Ovary (tissue), 9 donors: ENCODE results near the gene AP2A2. TPM values are rescaled to one million over a fixed set of nuclear protein-coding genes. Genes with fewer than 3 reads are reported as not detected.
A peak's percentile ranks its signal among the peaks of the same experiment; 100 is the strongest.

Experiments
- DNase-seq, 5 donors: peaks; one replicate each; pipeline ENCODE4 v3.0.0-alpha.2; 2019 to 2020
- H3K27ac ChIP-seq, 2 donors: fragments of 200-600 bp; one replicate each; pipeline versions ENCODE4 v1.5.1 to v1.8.0; 2019 to 2022
- H3K27me3 ChIP-seq: fragments of 200-600 bp; one replicate; pipeline ENCODE4 v1.8.0; 2022
- H3K36me3 ChIP-seq: fragments of 200-600 bp; sonication (generic); one replicate; pipeline ENCODE4 v1.5.1; 2019
- H3K4me1 ChIP-seq: one replicate; pipeline ENCODE4 v1.8.1; 2013; ENCODE audit warnings: mild to moderate bottlenecking, moderate library complexity; ENCODE audit not compliant: insufficient read depth
- H3K4me3 ChIP-seq: fragments of 200-600 bp; sonication (generic); one replicate; pipeline ENCODE4 v1.5.1; 2017
- H3K9me3 ChIP-seq, 2 donors: fragments of 200-600 bp in 1 of 2; sonication (generic) in 1 of 2; one replicate each; pipeline versions ENCODE4 v1.5.1 to v1.8.1; 2013 to 2019; ENCODE audit warnings: mild to moderate bottlenecking in 1 of 2, moderate library complexity in 1 of 2
- EP300 ChIP-seq: sonication (generic); formaldehyde crosslinking; IDR thresholded peaks from one replicate; pipeline ENCODE4 v1.6.1; 2017; ENCODE audit warnings: antibody characterized with exemption
- POLR2A ChIP-seq: fragments of 450-650 bp; IDR thresholded peaks from one replicate; pipeline ENCODE4 v1.6.1; 2017; ENCODE audit warnings: antibody characterized with exemption, mild to moderate bottlenecking, moderate library complexity
- WGBS, 3 donors: extraction: QIAGEN DNeasy Blood & Tissue Kit in 1 of 3; methylation state at CpG; one replicate each; pipeline versions ENCODE4 v1.1.5 to v1.1.7; 2013 to 2017; 5-methylcytosine and 5-hydroxymethylcytosine counted together
- intact Hi-C, 4 donors: fragments of 100-400 bp; cut with DNase I; formaldehyde crosslinking; loops; one replicate each; pipeline versions ENCODE4 v1.11.0 to v1.15.1; 2022 to 2023
- polyA plus RNA-seq, 2 donors: library from polyadenylated mRNA; stranded (reverse); fragments of 200-250 nt in 1 of 2; fragments of 350-450 nt in 1 of 2; fragmentation: Illumina TruSeq in 1 of 2; extraction: RNeasy Lipid Tissue Mini Kit (QIAGEN cat#74804) in 1 of 2; gene quantifications; one replicate each; pipeline ENCODE4 v1.2.3, GENCODE V29; 2013 to 2014
- total RNA-seq, 7 donors: library from RNA; depleted of rRNA in 2 of 7; stranded (reverse); fragments of >200 nt in 2 of 7; fragmentation: NEBNext Ultra II Directional in 3 of 7; extraction: Animal tissue kit (Norgen Biotek cat#: 25700) in 3 of 7; gene quantifications; one replicate each; pipeline versions ENCODE4 v1.1.0 to v1.2.4, GENCODE V29; 2016 to 2023
- TF ChIP-seq, protein P1 (sequence below), 3 donors: fragments of 450-650 bp in 2 of 3; fragments of 200-600 bp in 1 of 3; IDR thresholded peaks; one replicate each; pipeline versions ENCODE4 v1.5.1 to v1.8.0; 2016 to 2022; ENCODE audit warnings: antibody characterized with exemption in 3 of 3, mild to moderate bottlenecking in 1 of 3
- donor health status: DM: no; HTN: no; CAD: no; lungs with moderate emphysema.
- donor health status: DM: no; HTN: no; CAD: no.
- donor health status: Bipolar disorder and iron deficiency.
- donor health status: DM: yes; HTN: yes; CAD: no.
- donor health status: DM: no; HTN: no; CAD: no.
- donor health status: DM: yes; HTN: yes; CAD: no.

The AP2A2 gene
- total and polyA plus RNA-seq, 9 donors, result 27.7 to 151 (median 54.0) TPM

DNA sequence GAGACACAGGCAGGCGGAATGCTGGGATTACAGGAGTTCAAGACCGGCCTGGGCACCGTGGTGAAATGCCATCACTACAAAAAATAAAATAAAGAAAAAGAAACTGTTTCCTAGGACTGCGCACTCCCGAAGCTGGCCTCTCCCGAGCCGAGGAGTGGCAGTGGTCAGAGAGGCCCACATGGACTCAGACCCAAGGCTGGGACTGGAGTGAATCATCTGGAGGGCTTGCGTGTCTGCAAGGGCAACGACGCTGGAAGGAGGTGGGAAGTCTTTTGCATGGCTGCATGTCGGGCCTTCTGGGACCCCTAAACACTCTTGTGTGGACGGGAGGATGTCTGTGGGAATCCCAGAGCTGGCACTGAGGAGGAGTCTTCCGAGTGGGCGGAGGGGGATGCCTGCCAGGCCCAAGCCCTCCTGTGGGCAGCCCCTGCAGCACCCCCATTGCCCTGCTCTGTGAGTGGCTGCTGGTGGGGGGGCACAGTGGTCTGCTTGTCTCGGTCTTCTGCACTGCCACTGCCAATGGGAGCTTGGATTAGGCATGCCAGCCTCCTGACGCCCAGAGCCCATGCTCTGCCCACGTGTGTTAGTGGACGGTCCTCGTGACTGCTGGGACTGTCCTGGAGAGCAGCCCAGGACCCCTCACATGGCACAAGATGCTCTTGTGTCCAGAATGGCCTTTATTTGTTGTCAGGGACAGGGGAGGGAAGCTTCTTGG, 1.8 kb upstream of the AP2A2 start:
- DNase-seq, result no peak
- no peaks in the 10 kb centered on the region for H3K9me3 ChIP-seq
- H3K27ac ChIP-seq, result no peak overlapping the region
- H3K4me1 ChIP-seq, result peaks cover 7% of the 10 kb centered on the region
- 80 to 84% (median 83%) methylated on average over 19 of the region's 19 CpGs for WGBS, 3 donors
- H3K36me3 ChIP-seq, result no peaks in the 10 kb centered on the region
- no peaks in the 10 kb centered on the region for H3K27me3 ChIP-seq
- intact Hi-C loops, result no loop called here
- no peak overlapping the region for H3K4me3 ChIP-seq
- TF ChIP-seq, protein P1, sequence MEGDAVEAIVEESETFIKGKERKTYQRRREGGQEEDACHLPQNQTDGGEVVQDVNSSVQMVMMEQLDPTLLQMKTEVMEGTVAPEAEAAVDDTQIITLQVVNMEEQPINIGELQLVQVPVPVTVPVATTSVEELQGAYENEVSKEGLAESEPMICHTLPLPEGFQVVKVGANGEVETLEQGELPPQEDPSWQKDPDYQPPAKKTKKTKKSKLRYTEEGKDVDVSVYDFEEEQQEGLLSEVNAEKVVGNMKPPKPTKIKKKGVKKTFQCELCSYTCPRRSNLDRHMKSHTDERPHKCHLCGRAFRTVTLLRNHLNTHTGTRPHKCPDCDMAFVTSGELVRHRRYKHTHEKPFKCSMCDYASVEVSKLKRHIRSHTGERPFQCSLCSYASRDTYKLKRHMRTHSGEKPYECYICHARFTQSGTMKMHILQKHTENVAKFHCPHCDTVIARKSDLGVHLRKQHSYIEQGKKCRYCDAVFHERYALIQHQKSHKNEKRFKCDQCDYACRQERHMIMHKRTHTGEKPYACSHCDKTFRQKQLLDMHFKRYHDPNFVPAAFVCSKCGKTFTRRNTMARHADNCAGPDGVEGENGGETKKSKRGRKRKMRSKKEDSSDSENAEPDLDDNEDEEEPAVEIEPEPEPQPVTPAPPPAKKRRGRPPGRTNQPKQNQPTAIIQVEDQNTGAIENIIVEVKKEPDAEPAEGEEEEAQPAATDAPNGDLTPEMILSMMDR (IDR thresholded peaks at IDR 0.05), result no peak
- TF ChIP-seq POLR2A (no peak), EP300 (no peak)

DNA sequence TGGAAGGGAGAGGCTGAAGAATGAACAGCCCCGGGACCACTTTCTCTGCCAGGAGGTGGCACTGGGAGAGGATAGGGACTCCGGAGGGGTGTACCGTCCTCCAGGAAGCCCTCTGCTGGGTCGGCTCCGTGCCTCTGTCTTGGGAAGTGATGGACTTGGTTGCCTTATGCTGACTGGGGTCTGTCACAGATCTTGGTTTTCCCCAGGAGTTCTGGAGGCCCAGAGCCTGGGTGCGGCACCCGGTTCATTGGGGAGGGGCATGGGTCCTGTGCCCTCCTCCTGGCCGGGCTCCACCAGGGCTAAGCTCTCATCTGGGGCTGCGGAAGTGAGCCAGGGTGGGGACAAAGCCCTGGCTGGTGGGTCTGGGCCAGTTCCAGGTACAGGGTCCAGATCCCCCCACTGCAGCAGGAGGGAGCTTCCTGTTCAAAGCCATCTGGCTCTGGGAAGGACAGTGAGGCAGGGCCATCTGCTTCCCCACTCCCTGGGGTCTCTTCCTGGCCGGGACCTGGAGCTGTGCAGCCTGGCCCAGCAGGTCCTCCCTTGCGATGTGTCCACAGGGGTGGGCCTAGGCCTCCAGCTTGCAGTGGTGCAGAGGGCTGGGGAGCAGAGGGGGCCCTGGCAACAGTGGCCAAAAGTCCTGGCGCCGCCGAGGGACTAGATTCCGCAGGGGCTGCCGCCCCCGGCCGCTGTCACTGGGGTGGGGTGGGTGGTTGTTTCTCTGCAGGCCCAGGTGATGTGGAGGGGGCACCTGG, 1.1 kb upstream of the AP2A2 start:
- TF ChIP-seq EP300 (no peak), POLR2A (no peak)
- TF ChIP-seq, protein P1 (IDR thresholded peaks at IDR 0.05), result no peak
- H3K27ac ChIP-seq, result peak overlapping the region; percentile 66 to 91
- H3K36me3 ChIP-seq, result no peaks in the 10 kb centered on the region
- peak in 3 of 5 donors; percentile 38 to 61 (median 56) for DNase-seq
- H3K4me1 ChIP-seq, result peaks cover 7% of the 10 kb centered on the region
- intact Hi-C loops, result loop anchor here in 1 of 4 donors (5.0 kb wide), 1 partner anchor 113 kb away; the partner anchor contains the start of gene MUC6
- no peaks in the 10 kb centered on the region for H3K27me3 ChIP-seq
- H3K4me3 ChIP-seq, result no peak overlapping the region
- H3K9me3 ChIP-seq, result no peaks in the 10 kb centered on the region
- WGBS, 3 donors, result 66 to 78% (median 69%) methylated on average over 17 to 18 of the region's 18 CpGs

DNA sequence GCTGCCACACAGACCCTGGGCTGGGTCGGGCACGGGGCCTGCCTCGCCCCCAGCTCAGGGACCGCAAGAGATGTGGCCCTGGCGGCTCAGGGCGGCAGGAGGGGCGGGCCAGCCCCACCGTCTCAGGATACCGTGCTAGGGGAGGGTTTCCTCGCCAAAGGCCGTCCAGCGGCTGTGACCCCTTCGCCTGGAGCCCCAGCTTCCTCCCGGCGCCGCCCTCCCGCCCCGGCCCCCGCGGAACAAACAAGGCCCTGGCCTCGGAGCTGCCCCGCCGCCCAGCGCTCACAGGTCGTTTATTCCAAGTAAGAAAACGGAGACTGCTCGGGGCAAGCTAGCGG, 543 bp upstream of the AP2A2 start:
- intact Hi-C loops, result loop anchor here in 1 of 4 donors (5.0 kb wide), 1 partner anchor 112 kb away; the partner anchor contains the start of gene MUC6
- peak in 4 of 5 donors; percentile 34 to 70 (median 48) for DNase-seq

DNA sequence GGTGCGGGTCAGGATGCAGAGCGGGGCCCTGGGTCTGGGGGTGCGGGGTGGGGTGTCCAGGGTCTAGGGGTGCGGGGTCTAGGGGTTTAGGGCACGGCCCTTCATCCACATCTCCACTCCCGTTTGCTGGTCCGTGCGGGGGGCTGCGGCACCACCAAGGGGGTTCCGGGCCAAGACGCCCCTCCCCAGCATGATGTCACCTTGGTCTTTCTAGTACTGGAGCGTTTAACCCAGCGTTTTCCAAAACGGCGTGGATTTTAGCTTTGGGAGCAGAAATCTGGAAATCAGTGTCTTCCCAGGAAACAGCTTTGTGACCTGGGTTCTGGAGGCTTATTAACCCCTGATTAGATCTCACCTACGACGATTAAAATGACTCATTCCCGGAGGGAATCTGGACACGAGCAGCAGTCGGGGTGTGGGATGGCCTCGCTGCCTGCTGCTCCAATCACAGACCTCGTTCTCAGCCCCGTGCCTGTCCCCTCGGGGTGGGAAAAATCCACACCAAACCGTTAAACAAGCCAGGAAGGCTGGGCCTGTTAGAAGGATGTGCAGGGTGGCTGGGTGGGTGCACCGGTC, 759 bp downstream of the AP2A2 start:
- intact Hi-C loops, result loop anchor here in 1 of 4 donors (5.0 kb wide), 1 partner anchor 111 kb away; the partner anchor contains the start of gene MUC6
- H3K36me3 ChIP-seq, result no peaks in the 10 kb centered on the region
- WGBS, 3 donors, result 1 to 2% (median 2%) methylated on average over 24 to 26 of the region's 26 CpGs
- TF ChIP-seq POLR2A, result no peak
- TF ChIP-seq EP300, result no peak
- TF ChIP-seq, protein P1 (IDR thresholded peaks at IDR 0.05), result no peak
- peak overlapping the region in 1 of 2 donors; percentile 60 for H3K27ac ChIP-seq
- H3K9me3 ChIP-seq, result no peaks in the 10 kb centered on the region
- H3K4me3 ChIP-seq, result peak overlapping the region; percentile 99
- DNase-seq, result peak in 2 of 5 donors; percentile 43 to 44
- no peaks in the 10 kb centered on the region for H3K27me3 ChIP-seq
- H3K4me1 ChIP-seq, result peaks cover 10% of the 10 kb centered on the region

More for the DNA sequence above, 543 bp upstream of the AP2A2 start:
- Histone ChIP-seq H3K4me3 (peak overlapping the region; percentile 99), H3K9me3 (no peaks in the 10 kb centered on the region), H3K36me3 (no peaks in the 10 kb centered on the region), H3K4me1 (peaks cover 7% of the 10 kb centered on the region), H3K27me3 (no peaks in the 10 kb centered on the region), H3K27ac (peak overlapping the region; percentile 66 to 91)
- 14 to 28% (median 14%) methylated on average over 18 to 28 of the region's 28 CpGs for WGBS, 3 donors
- TF ChIP-seq EP300 (no peak), POLR2A (no peak)
- TF ChIP-seq, protein P1 (IDR thresholded peaks at IDR 0.05), result no peak
